ENCODE data around the gene PTPRM. TPM values are rescaled to one million over a fixed set of nuclear protein-coding genes. Genes with fewer than 3 reads are reported as not detected.

The PTPRM gene
- total RNA-seq, 1 experiment from 2014 or later = 6.2 TPM

GRCh38 chr18:7733642-7734041 is 166.5 kb downstream of the PTPRM start:
- no peak overlapping the region for H3K56ac ChIP-seq (ENCODE audit: insufficient read length, low read depth, low read length)
- no peak overlapping the region for H3K9ac ChIP-seq (ENCODE audit: extremely low read depth, insufficient read length, low read length)
- H3K27me3 Mint-ChIP-seq (ENCODE audit: low read depth) = no peaks in the 10 kb centered on the region
- H3K9me3 ChIP-seq (ENCODE audit: control insufficient read depth, low read depth, low read length) = no peaks in the 10 kb centered on the region
- no peaks in the 10 kb centered on the region for H4K20me1 ChIP-seq (ENCODE audit: control insufficient read depth, insufficient read depth, insufficient read length)
- no peaks in the 10 kb centered on the region for H3K4me1 ChIP-seq (ENCODE audit: insufficient read depth, low read length)
- H3K9me3 Mint-ChIP-seq = peaks cover 0 to 6% of the 10 kb centered on the region in 2 experiments; a peak in 2 of 5 replicates
- WGBS (ENCODE audit: extremely low coverage, insufficient read length, low lambda C conversion rate) = no CpG with 5 or more reads among the region's 1 CpG
- H3T11ph ChIP-seq (ENCODE audit: low read length) = no peak overlapping the region
- no peaks in the 10 kb centered on the region for H3K79me1 ChIP-seq (ENCODE audit: insufficient read depth, low read depth, low read length, poor library complexity, severe bottlenecking)
- H4K5ac ChIP-seq (ENCODE audit: insufficient read length, low read depth, low read length) = no peak overlapping the region
- H3K79me2 ChIP-seq (ENCODE audit: insufficient read depth, low read length) = no peaks in the 10 kb centered on the region
- H2BK5ac ChIP-seq (ENCODE audit: insufficient read length, low read length) = no peak overlapping the region
- H3K23me2 ChIP-seq (ENCODE audit: insufficient read length, low read depth, low read length, poor library complexity, severe bottlenecking) = no peaks in the 10 kb centered on the region
- no peak overlapping the region for H4K8ac ChIP-seq (replicated peaks; ENCODE audit: insufficient read length, low read depth, low read length)
- no peak overlapping the region for H3K23ac ChIP-seq (ENCODE audit: insufficient read length, low read depth, low read length)
- H4K91ac ChIP-seq (ENCODE audit: insufficient read length, low read depth, low read length) = no peak overlapping the region
- H2BK15ac ChIP-seq (ENCODE audit: low read depth, low read length) = no peak overlapping the region
- H2BK120ac ChIP-seq (ENCODE audit: low read depth, low read length, poor library complexity, severe bottlenecking) = no peak overlapping the region
- H3K4me2 ChIP-seq (ENCODE audit: insufficient read depth, insufficient read length, low read length) = no peak overlapping the region
- H3K4me1 Mint-ChIP-seq = peaks cover 19 to 21% of the 10 kb centered on the region in 2 experiments
- no peak overlapping the region for H3K27ac Mint-ChIP-seq
- H3K27me3 ChIP-seq (ENCODE audit: insufficient read depth, low read length) = no peaks in the 10 kb centered on the region
- no peak overlapping the region for H3K27ac ChIP-seq (ENCODE audit: insufficient read length, low read depth, low read length)
- peaks cover 0 to 8% (median 4%) of the 10 kb centered on the region in 3 experiments; a peak in 3 of 7 replicates for H3K36me3 Mint-ChIP-seq (ENCODE audit: insufficient read depth in 1 of 3, low read depth in 3 of 3)
- H3K4me3 Mint-ChIP-seq = no peak overlapping the region
- H2AFZ ChIP-seq (ENCODE audit: low read length) = no peak overlapping the region
- H3K18ac ChIP-seq (ENCODE audit: insufficient read length, low read depth, low read length) = no peak overlapping the region
- H3K14ac ChIP-seq (ENCODE audit: insufficient read depth, low read length) = no peak overlapping the region
- H2AK5ac ChIP-seq (ENCODE audit: insufficient read length, low read length) = no peak overlapping the region
- H3K4ac ChIP-seq (ENCODE audit: low read depth, low read length) = no peak overlapping the region
- no peak for TF ChIP-seq CTCF (conservative IDR thresholded peaks at IDR 0.05)
- H2BK12ac ChIP-seq (ENCODE audit: insufficient read length, low read depth, low read length) = no peak overlapping the region
- no peak overlapping the region for H2BK20ac ChIP-seq (ENCODE audit: low read depth, low read length, poor library complexity, severe bottlenecking)
- peak; percentile 70 for DNase-seq
